Neural progenitor cell (in vitro differentiated cells): ENCODE results near the gene ZNF350.

Experiments used
- EZH2 ChIP-seq: fragments of 200-600 bp; sonication (generic); IDR thresholded peaks from 2 replicates; pipeline ENCODE4 v1.6.1; 2017; ENCODE audit warnings: antibody characterized with exemption, mild to moderate bottlenecking, moderate library complexity
- TF ChIP-seq, protein P1 (sequence below): fragments of 200-600 bp; sonication (generic); IDR thresholded peaks from 2 replicates; pipeline ENCODE4 v1.5.1; 2017; ENCODE audit warnings: antibody characterized with exemption, mild to moderate bottlenecking

DNA sequence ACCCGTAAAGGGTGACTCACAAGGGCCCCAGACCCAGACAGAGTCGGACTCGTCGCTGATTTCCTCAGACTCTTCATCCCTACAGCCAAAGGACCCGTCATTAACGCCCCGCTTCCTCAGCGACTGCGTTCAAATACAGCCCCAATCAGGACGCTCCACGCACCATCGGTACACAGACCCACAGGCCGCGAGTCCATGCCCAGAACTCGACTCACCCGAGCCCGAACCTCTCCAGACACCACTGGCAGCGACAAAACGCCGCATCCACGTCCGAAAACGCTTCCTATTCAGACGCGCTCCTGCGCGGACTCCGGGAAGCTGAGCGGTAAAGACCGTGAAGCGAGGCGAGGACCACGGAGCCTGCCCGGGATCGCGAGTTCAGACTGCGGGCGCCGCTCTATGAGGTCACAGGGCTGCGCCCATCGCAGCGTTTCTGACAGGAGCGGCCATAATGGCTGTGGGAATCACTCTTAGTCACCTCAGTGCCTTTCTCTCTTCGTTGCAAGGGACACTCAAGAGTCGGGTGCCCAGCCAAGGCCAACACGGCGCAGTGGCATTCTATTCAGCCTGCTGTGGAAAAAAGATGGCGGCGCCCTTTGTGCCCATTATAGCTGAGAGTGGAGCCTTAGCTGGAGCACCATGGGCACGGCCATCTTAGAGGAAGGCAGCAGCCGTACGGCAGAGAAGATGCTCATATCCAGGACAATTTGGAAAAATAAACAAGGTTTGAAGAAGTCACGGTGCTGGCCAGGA is 41.6 kb upstream of the ZNF350 start, which contains the start of gene ZNF614:
- TF ChIP-seq, protein P1, sequence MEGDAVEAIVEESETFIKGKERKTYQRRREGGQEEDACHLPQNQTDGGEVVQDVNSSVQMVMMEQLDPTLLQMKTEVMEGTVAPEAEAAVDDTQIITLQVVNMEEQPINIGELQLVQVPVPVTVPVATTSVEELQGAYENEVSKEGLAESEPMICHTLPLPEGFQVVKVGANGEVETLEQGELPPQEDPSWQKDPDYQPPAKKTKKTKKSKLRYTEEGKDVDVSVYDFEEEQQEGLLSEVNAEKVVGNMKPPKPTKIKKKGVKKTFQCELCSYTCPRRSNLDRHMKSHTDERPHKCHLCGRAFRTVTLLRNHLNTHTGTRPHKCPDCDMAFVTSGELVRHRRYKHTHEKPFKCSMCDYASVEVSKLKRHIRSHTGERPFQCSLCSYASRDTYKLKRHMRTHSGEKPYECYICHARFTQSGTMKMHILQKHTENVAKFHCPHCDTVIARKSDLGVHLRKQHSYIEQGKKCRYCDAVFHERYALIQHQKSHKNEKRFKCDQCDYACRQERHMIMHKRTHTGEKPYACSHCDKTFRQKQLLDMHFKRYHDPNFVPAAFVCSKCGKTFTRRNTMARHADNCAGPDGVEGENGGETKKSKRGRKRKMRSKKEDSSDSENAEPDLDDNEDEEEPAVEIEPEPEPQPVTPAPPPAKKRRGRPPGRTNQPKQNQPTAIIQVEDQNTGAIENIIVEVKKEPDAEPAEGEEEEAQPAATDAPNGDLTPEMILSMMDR: no peak
- TF ChIP-seq EZH2: no peak
